Lower lobe of right lung (tissue), 2 donors: ENCODE results near the gene CD226. TPM values are rescaled to one million over a fixed set of nuclear protein-coding genes. Genes with fewer than 3 reads are reported as not detected.

Source experiments
- ATAC-seq, 2 donors: fragments of 200-7000 bp; cut with Tn5 transposase; one replicate each; pipeline ENCODE4 v1.9.1; 2020 to 2022; ENCODE audit warnings: mild to moderate bottlenecking in 2 of 2, moderate library complexity in 2 of 2
- DNase-seq: peaks from one replicate; pipeline ENCODE4 v3.0.0-alpha.2; 2020
- H3K27ac ChIP-seq: fragments of 200-600 bp; one replicate; pipeline ENCODE4 v1.8.0; 2022
- H3K27me3 ChIP-seq: fragments of 200-600 bp; one replicate; pipeline ENCODE4 v1.8.0; 2022; ENCODE audit warnings: low read depth
- H3K36me3 ChIP-seq: fragments of 200-600 bp; one replicate; pipeline ENCODE4 v1.8.0; 2022; ENCODE audit warnings: mild to moderate bottlenecking
- H3K4me1 ChIP-seq: fragments of 200-600 bp; one replicate; pipeline ENCODE4 v1.8.0; 2022
- H3K4me3 ChIP-seq: fragments of 200-600 bp; one replicate; pipeline ENCODE4 v1.8.0; 2022; ENCODE audit warnings: mild to moderate bottlenecking
- H3K9me3 ChIP-seq: fragments of 200-600 bp; one replicate; pipeline ENCODE4 v1.8.0; 2022
- CTCF ChIP-seq: fragments of 200-600 bp; IDR thresholded peaks from one replicate; pipeline ENCODE4 v1.8.0; 2022; ENCODE audit warnings: antibody characterized with exemption, mild to moderate bottlenecking
- intact Hi-C: fragments of 100-400 bp; cut with DNase I; formaldehyde crosslinking; loops from one replicate; pipeline ENCODE4 v1.11.0; 2022
- total RNA-seq: library from RNA; stranded (reverse); fragmentation: NEBNext Ultra II Directional; extraction: Animal tissue kit (Norgen Biotek cat#: 25700); gene quantifications from one replicate; pipeline ENCODE4 v1.2.1, GENCODE V29; 2021
- donor health status: DM: no; HTN: yes; CAD: no; lungs with severe emphysema.

Gene CD226
- total RNA-seq, 1 donor from 2014 or later: 5.4 TPM

GRCh38 chr18:69963196-69963595, 15.5 kb upstream of the CD226 start:
- no peak for TF ChIP-seq CTCF
- Histone ChIP-seq H3K4me1 (no peaks in the 10 kb centered on the region), H3K4me3 (no peak overlapping the region), H3K36me3 (no peaks in the 10 kb centered on the region), H3K27me3 (no peaks in the 10 kb centered on the region), H3K27ac (no peak overlapping the region), H3K9me3 (no peaks in the 10 kb centered on the region)
- no peak for ATAC-seq
- intact Hi-C loops: no loop called here
- no peak for DNase-seq

GRCh38 chr18:69961718-69962117, 14.0 kb upstream of the CD226 start:
- ATAC-seq: no peak
- H3K4me3 ChIP-seq: no peak overlapping the region
- TF ChIP-seq CTCF: no peak
- H3K4me1 ChIP-seq: no peaks in the 10 kb centered on the region
- H3K9me3 ChIP-seq: no peaks in the 10 kb centered on the region
- no peaks in the 10 kb centered on the region for H3K27me3 ChIP-seq
- intact Hi-C loops: no loop called here
- no peak overlapping the region for H3K27ac ChIP-seq
- no peak for DNase-seq
- no peaks in the 10 kb centered on the region for H3K36me3 ChIP-seq

GRCh38 chr18:69958422-69958821, 10.7 kb upstream of the CD226 start:
- Histone ChIP-seq H3K36me3 (no peaks in the 10 kb centered on the region), H3K27me3 (no peaks in the 10 kb centered on the region), H3K4me3 (no peak overlapping the region), H3K4me1 (peaks cover 10% of the 10 kb centered on the region), H3K9me3 (no peaks in the 10 kb centered on the region), H3K27ac (no peak overlapping the region)
- no peak for DNase-seq
- no peak for ATAC-seq
- intact Hi-C loops: no loop called here
- no peak for TF ChIP-seq CTCF

- ATAC-seq (no peak), DNase-seq (no peak)
- no peak for TF ChIP-seq CTCF
- H3K9me3 ChIP-seq: no peaks in the 10 kb centered on the region
- no peak overlapping the region for H3K27ac ChIP-seq
- H3K4me1 ChIP-seq: peaks cover 10% of the 10 kb centered on the region
- no peak overlapping the region for H3K4me3 ChIP-seq
- intact Hi-C loops: no loop called here
- H3K27me3 ChIP-seq: no peaks in the 10 kb centered on the region
- no peaks in the 10 kb centered on the region for H3K36me3 ChIP-seq
These were observed 10.1 kb upstream of the CD226 start for GRCh38 chr18:69957747-69958146.

GRCh38 chr18:69956665-69957620, 9.3 kb upstream of the CD226 start:
- Histone ChIP-seq H3K4me3 (peak overlapping the region; percentile 19), H3K9me3 (no peaks in the 10 kb centered on the region), H3K27ac (peak overlapping the region; percentile 18), H3K27me3 (no peaks in the 10 kb centered on the region), H3K36me3 (no peaks in the 10 kb centered on the region), H3K4me1 (peaks cover 10% of the 10 kb centered on the region)
- no peak for ATAC-seq
- no peak for TF ChIP-seq CTCF
- no peak for DNase-seq
- intact Hi-C loops: no loop called here
